HCT116 (cell line): ENCODE results near the gene RINL. TPM values are rescaled to one million over a fixed set of nuclear protein-coding genes. Genes with fewer than 3 reads are reported as not detected.

Experiments used
- ATAC-seq: fragments of 200-7000 bp; cut with Tn5 transposase; 2 replicates; pipeline ENCODE4 v1.9.1; 2020; ENCODE audit warnings: mild to moderate bottlenecking, moderate library complexity
- BruUV-seq: library from RNA; stranded (reverse); fragments of 400-500 nt; replicated peaks from 2 replicates; lab custom pipeline; 2021; lab: Mats Ljungman, UMichigan
- CTCF ChIA-PET: fragments of 300-600 bp; sonication (Branson Sonifier 250); formaldehyde crosslinking; loops from one replicate; lab custom pipeline; 2021; ENCODE audit warnings: antibody characterized with exemption; lab: Charles Lee
- POLR2A ChIA-PET: fragments of 300-600, 350-600 bp; sonication (Branson Sonifier 250); formaldehyde crosslinking; loops from one replicate; lab custom pipeline; 2021; ENCODE audit warnings: antibody characterized with exemption; lab: Charles Lee
- RAD21 ChIA-PET, 2 experiments: fragments of 300-600 bp; sonication (Branson Sonifier 250); formaldehyde crosslinking; loops; one replicate each; lab custom pipeline; 2023; ENCODE audit warnings: low total read pairs in 2 of 2; ENCODE audit not compliant: uncharacterized antibody in 2 of 2, unreplicated experiment in 2 of 2, low non-redundant PET in 1 of 2; lab: Charles Lee
- DNase-seq: peaks from one replicate; pipeline ENCODE4 v3.0.0-alpha.2; 2010; ENCODE audit warnings: low read depth, low spot score
- H2AFZ ChIP-seq: fragments of 200-600 bp; shearing (Covaris generic), sonication (generic); 2 replicates; pipeline ENCODE4 v1.6.1; 2017; ENCODE audit warnings: low read depth, mixed run types, mixed read lengths, antibody characterized with exemption, low read length; ENCODE audit not compliant: poor library complexity, severe bottlenecking
- H3K27ac ChIP-seq: 2 replicates; pipeline ENCODE4 v1.5.1; 2012; ENCODE audit warnings: low read depth, low read length
- H3K27me3 ChIP-seq: fragments of 200-600 bp; sonication (generic); 2 replicates; pipeline ENCODE4 v1.6.1; 2016; ENCODE audit warnings: mixed run types, low read length, mixed read lengths; ENCODE audit not compliant: insufficient read depth
- H3K36me3 ChIP-seq, 2 experiments: fragments of 200-500 bp in 1 of 2; fragments of 200-600 bp in 1 of 2; sonication (Bioruptor generic) in 1 of 2; sonication (generic) in 1 of 2; 2 replicates each; pipeline versions ENCODE4 v1.5.1 to v1.6.1; 2014 to 2016; ENCODE audit warnings: low read length in 2 of 2, inconsistent platforms in 1 of 2, mixed read lengths in 1 of 2, mixed run types in 1 of 2; ENCODE audit not compliant: insufficient read depth in 2 of 2, control insufficient read depth in 1 of 2
- H3K4me1 ChIP-seq, 2 experiments: fragments of 200-600 bp in 1 of 2; sonication (generic) in 1 of 2; 2 replicates each; pipeline versions ENCODE4 v1.5.1 to v1.6.1; 2012 to 2017; ENCODE audit warnings: low read length in 2 of 2, inconsistent platforms in 1 of 2, mild to moderate bottlenecking in 1 of 2, mixed read lengths in 1 of 2, mixed run types in 1 of 2, moderate library complexity in 1 of 2; ENCODE audit not compliant: insufficient read depth in 2 of 2, control insufficient read depth in 1 of 2
- H3K4me2 ChIP-seq: fragments of 200-600 bp; sonication (generic); 2 replicates; pipeline ENCODE4 v1.6.1; 2017; ENCODE audit warnings: mixed run types, low read length, mixed read lengths
- H3K4me3 ChIP-seq, 2 experiments: fragments of 200-600 bp in 1 of 2; sonication (generic) in 1 of 2; replicated peaks in 1 of 2; 2 replicates each; pipeline ENCODE4 v1.5.1; 2011 to 2016; ENCODE audit warnings: low read length in 2 of 2, control low read depth in 1 of 2, low read depth in 1 of 2, mild to moderate bottlenecking in 1 of 2, mixed read lengths in 1 of 2, mixed run types in 1 of 2
- H3K79me2 ChIP-seq: fragments of 200-600 bp; sonication (generic); 2 replicates; pipeline ENCODE4 v1.6.1; 2017; ENCODE audit warnings: mild to moderate bottlenecking, mixed run types, low read length, moderate library complexity, mixed read lengths; ENCODE audit not compliant: insufficient read depth
- H3K9ac ChIP-seq: fragments of 200-600 bp; sonication (generic); 2 replicates; pipeline ENCODE4 v1.6.1; 2016; ENCODE audit warnings: low read length, mixed read lengths
- H3K9me2 ChIP-seq: fragments of 200-600 bp; sonication (generic), shearing (Covaris generic); 2 replicates; pipeline ENCODE4 v1.6.1; 2017; ENCODE audit warnings: mixed run types, mild to moderate bottlenecking, moderate library complexity; ENCODE audit not compliant: insufficient read depth
- H3K9me3 ChIP-seq, 2 experiments: fragments of 200-500 bp in 1 of 2; fragments of 200-600 bp in 1 of 2; sonication (Bioruptor generic) in 1 of 2; sonication (generic) in 1 of 2; 2 replicates each; pipeline ENCODE4 v1.6.1; 2014 to 2017; ENCODE audit warnings: low read length in 2 of 2, mixed read lengths in 2 of 2, inconsistent platforms in 1 of 2, low read depth in 1 of 2, mild to moderate bottlenecking in 1 of 2, mixed run types in 1 of 2, moderate library complexity in 1 of 2; ENCODE audit not compliant: control insufficient read depth in 1 of 2, insufficient read depth in 1 of 2
- H4K20me1 ChIP-seq: fragments of 200-600 bp; sonication (generic), shearing (Covaris generic); 2 replicates; pipeline ENCODE4 v1.6.1; 2017; ENCODE audit warnings: mixed run types, mild to moderate bottlenecking, moderate library complexity; ENCODE audit not compliant: insufficient read depth
- CEBPB ChIP-seq: IDR thresholded peaks from 2 replicates; pipeline ENCODE4 v1.6.1; 2012; ENCODE audit warnings: low read depth
- EGR1 ChIP-seq: IDR thresholded peaks from 2 replicates; pipeline ENCODE4 v1.6.1; 2012; ENCODE audit warnings: low read depth
- EZH2 ChIP-seq: fragments of 200-600 bp; sonication (generic); IDR thresholded peaks from 2 replicates; pipeline ENCODE4 v1.6.1; 2017; ENCODE audit warnings: antibody characterized with exemption, mixed run types
- EZH2phosphoT487 ChIP-seq: fragments of 200-600 bp; IDR thresholded peaks from 2 replicates; pipeline ENCODE4 v1.6.1; 2018; ENCODE audit warnings: antibody characterized with exemption, borderline replicate concordance
- POLR2A ChIP-seq: IDR thresholded peaks from 2 replicates; pipeline ENCODE4 v1.7.0; 2011; ENCODE audit warnings: borderline replicate concordance; ENCODE audit not compliant: insufficient read depth, insufficient read length; ENCODE audit errors: extremely low read depth
- POLR2AphosphoS5 ChIP-seq: IDR thresholded peaks from 2 replicates; pipeline ENCODE4 v1.6.1; 2011; ENCODE audit warnings: mild to moderate bottlenecking, low read depth, low read length, moderate library complexity
- RAD21 ChIP-seq: IDR thresholded peaks from 2 replicates; pipeline ENCODE4 v1.6.1; 2012; ENCODE audit warnings: low read depth, mild to moderate bottlenecking
- SP1 ChIP-seq: IDR thresholded peaks from 2 replicates; pipeline ENCODE4 v1.6.1; 2012; ENCODE audit warnings: low read depth
- SRF ChIP-seq: IDR thresholded peaks from 2 replicates; pipeline ENCODE4 v1.6.1; 2012; ENCODE audit warnings: low read depth
- TCF7L2 ChIP-seq: IDR thresholded peaks from 2 replicates; pipeline ENCODE4 v1.7.0; 2011; ENCODE audit warnings: borderline replicate concordance, inconsistent platforms; ENCODE audit not compliant: insufficient read depth, insufficient read length; ENCODE audit errors: extremely low read depth
- YY1 ChIP-seq: IDR thresholded peaks from 2 replicates; pipeline ENCODE4 v1.6.1; 2011; ENCODE audit warnings: low read length, low read depth, moderate library complexity, mild to moderate bottlenecking; ENCODE audit not compliant: insufficient replicate concordance; ENCODE audit errors: extremely low read depth
- ZFX ChIP-seq: fragments of 450-650 bp; IDR thresholded peaks from 2 replicates; pipeline ENCODE4 v1.6.1; 2017
- intact Hi-C: fragments of 100-400 bp; cut with micrococcal nuclease; formaldehyde crosslinking; loops from 2 replicates; pipeline ENCODE4 v1.10.0; 2022
- total RNA-seq: library from RNA; stranded (reverse); gene quantifications from one replicate; pipeline ENCODE4 v1.2.1, GENCODE V29; 2021; ENCODE audit not compliant: unreplicated experiment
- TF ChIP-seq, protein P1 (sequence below): IDR thresholded peaks from 2 replicates; pipeline ENCODE4 v1.6.1; 2012
- TF ChIP-seq, protein P2 (sequence below), 3 experiments: fragments of 200-600 bp in 1 of 3; sonication (generic) in 1 of 3; IDR thresholded peaks in 2 of 3; conservative IDR thresholded peaks in 1 of 3; 2 replicates each; pipeline ENCODE4 v1.5.1; 2012 to 2017; ENCODE audit warnings: low read depth in 2 of 3, low read length in 2 of 3, antibody characterized with exemption in 1 of 3, borderline replicate concordance in 1 of 3, control low read depth in 1 of 3, mild to moderate bottlenecking in 1 of 3, mixed read lengths in 1 of 3, mixed run types in 1 of 3, moderate library complexity in 1 of 3; ENCODE audit not compliant: insufficient read depth in 1 of 3
- TF ChIP-seq, protein P3 (sequence below): IDR thresholded peaks from 2 replicates; pipeline ENCODE4 v1.6.1; 2011; ENCODE audit warnings: mild to moderate bottlenecking, low read length, moderate library complexity; ENCODE audit not compliant: insufficient replicate concordance; ENCODE audit errors: extremely low read depth

The RINL gene
- total RNA-seq, 1 experiment from 2014 or later = 28.6 TPM

DNA sequence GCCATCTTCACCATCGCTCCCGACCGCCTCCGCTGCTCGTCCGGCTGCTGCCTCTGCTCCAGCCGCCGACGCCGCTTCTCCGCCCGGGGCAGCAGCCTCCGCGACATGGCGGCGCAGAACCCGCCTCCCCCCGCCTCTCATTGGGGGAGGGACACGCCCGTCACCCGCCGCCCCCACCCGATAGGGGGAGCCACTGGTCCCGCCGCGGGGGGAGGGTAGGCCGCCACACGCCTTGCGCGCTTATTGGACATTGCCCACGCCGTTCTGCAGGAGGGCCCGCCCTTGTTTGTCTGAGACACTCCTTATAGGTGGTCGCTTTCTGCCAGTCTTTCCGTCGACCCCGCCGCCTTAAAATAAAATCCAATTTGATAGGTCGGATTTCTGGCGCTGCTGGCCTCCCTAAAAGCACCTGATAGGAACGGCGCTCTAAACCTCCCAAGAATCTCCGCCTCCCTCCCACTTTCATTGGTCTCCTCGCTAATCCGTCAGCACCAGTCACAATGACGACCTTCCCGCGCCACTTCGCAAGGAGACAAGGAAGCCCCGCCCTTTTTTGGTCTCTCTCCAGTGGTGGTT, 28.1 kb downstream of the RINL start, which contains the start of gene HNRNPL (continued):
- TF ChIP-seq EGR1 = no peak; the same call in 1 of the 2 replicates
- TF ChIP-seq, protein P1, sequence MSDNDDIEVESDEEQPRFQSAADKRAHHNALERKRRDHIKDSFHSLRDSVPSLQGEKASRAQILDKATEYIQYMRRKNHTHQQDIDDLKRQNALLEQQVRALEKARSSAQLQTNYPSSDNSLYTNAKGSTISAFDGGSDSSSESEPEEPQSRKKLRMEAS = no peak
- TF ChIP-seq EZH2 = no peak
- no peak for TF ChIP-seq ZFX

DNA sequence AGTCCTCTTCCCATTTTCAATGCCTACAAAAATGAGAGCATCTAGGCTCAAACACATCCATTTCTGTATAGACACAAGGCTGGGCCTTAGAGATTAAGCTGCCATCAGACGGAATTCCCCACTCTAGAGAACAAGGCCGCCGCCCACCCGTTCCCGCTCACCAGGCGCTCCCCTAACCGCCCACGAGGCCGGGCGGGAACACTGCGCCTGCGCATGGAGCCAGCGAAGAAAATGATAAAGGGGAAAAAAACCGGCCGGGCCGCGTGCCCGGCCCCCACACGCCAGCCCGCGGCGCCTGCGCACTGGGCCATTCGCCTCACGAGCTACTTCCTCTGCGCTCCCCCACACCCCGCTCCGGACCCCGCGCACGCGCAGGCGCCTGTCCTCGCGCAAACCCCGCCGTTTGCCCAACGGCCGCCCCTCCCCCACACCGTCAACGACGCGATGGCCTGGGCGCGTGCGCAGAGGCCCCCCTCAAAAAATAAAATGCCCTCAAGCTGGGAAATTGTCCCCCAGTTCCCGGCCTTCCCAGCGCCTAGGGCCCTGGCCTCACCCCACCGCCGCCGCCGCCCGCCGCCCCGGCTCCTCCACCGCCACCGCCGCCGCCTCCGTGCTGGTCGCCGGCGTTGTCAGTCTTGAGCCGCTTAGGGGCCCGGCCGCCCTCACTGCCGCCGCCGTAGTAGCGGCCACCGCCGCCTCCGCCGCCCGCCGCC, 28.8 kb downstream of the RINL start:
- ChIA-PET CTCF (interaction anchor here (0.9 to 1.2 kb wide), 3 partner anchors 36 to 84 kb away, joined by 3 to 8 read pairs (median 3); partner anchors contain the start of genes MRPS12 and SARS2), POLR2A (interaction anchor here (0.5 to 2.2 kb wide), 20 partner anchors 9 to 546 kb away, joined by 3 to 16 read pairs (median 4); partner anchors contain the start of genes ACTN4, C19orf33, ECH1 and EIF3K), RAD21 (no interaction called here)
- H3K27me3 ChIP-seq = no peaks in the 10 kb centered on the region
- H3K4me1 ChIP-seq = peaks cover 14 to 41% of the 10 kb centered on the region in 2 experiments
- H3K36me3 ChIP-seq = peaks cover 30 to 40% of the 10 kb centered on the region in 2 experiments
- H3K4me2 ChIP-seq = peak overlapping the region; percentile 87
- no peak overlapping the region for H2AFZ ChIP-seq
- peak; percentile 41 for ATAC-seq
- DNase-seq = peak; percentile 84
- H3K79me2 ChIP-seq = peaks cover 49% of the 10 kb centered on the region
- no TSS peak for BruUV-seq
- TF ChIP-seq EZH2 = no peak
- TF ChIP-seq, protein P2, sequence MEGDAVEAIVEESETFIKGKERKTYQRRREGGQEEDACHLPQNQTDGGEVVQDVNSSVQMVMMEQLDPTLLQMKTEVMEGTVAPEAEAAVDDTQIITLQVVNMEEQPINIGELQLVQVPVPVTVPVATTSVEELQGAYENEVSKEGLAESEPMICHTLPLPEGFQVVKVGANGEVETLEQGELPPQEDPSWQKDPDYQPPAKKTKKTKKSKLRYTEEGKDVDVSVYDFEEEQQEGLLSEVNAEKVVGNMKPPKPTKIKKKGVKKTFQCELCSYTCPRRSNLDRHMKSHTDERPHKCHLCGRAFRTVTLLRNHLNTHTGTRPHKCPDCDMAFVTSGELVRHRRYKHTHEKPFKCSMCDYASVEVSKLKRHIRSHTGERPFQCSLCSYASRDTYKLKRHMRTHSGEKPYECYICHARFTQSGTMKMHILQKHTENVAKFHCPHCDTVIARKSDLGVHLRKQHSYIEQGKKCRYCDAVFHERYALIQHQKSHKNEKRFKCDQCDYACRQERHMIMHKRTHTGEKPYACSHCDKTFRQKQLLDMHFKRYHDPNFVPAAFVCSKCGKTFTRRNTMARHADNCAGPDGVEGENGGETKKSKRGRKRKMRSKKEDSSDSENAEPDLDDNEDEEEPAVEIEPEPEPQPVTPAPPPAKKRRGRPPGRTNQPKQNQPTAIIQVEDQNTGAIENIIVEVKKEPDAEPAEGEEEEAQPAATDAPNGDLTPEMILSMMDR (IDR thresholded peaks at IDR 0.05 in 2 of 3, conservative IDR thresholded peaks at IDR 0.05 in 1 of 3; ENCODE audit: borderline replicate concordance in 1 of 3, insufficient read depth in 1 of 3, low read depth in 2 of 3, low read length in 2 of 3) = no peak
- no peak for TF ChIP-seq EZH2phosphoT487
- TF ChIP-seq POLR2A = peak; percentile 40
- TF ChIP-seq SP1 = no peak
- TF ChIP-seq, protein P3, sequence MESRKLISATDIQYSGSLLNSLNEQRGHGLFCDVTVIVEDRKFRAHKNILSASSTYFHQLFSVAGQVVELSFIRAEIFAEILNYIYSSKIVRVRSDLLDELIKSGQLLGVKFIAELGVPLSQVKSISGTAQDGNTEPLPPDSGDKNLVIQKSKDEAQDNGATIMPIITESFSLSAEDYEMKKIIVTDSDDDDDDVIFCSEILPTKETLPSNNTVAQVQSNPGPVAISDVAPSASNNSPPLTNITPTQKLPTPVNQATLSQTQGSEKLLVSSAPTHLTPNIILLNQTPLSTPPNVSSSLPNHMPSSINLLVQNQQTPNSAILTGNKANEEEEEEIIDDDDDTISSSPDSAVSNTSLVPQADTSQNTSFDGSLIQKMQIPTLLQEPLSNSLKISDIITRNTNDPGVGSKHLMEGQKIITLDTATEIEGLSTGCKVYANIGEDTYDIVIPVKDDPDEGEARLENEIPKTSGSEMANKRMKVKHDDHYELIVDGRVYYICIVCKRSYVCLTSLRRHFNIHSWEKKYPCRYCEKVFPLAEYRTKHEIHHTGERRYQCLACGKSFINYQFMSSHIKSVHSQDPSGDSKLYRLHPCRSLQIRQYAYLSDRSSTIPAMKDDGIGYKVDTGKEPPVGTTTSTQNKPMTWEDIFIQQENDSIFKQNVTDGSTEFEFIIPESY = no peak
- TF ChIP-seq EGR1 = peak; percentile 91
- no peak for TF ChIP-seq SRF
- TF ChIP-seq, protein P1 = peak; percentile 94
- peak; percentile 75 for TF ChIP-seq POLR2AphosphoS5
- peak; percentile 27; the same call in 1 of the 2 replicates for TF ChIP-seq ZFX
- TF ChIP-seq TCF7L2 = peak; percentile 41
- TF ChIP-seq CEBPB = no peak
- no peak for TF ChIP-seq RAD21
- peak; percentile 5 for TF ChIP-seq YY1
- peak overlapping the region; percentile 98 for H3K27ac ChIP-seq
- H3K9ac ChIP-seq = peak overlapping the region; percentile 97
- no peaks in the 10 kb centered on the region for H3K9me3 ChIP-seq
- no peaks in the 10 kb centered on the region for H3K9me2 ChIP-seq
- intact Hi-C loops = no loop called here
- H3K4me3 ChIP-seq = peak overlapping the region; percentile 52 to 79
- peaks cover 11% of the 10 kb centered on the region for H4K20me1 ChIP-seq
